ENCODE results near the gene LRRC14B. TPM values are rescaled to one million over a fixed set of nuclear protein-coding genes. Genes with fewer than 3 reads are reported as not detected.
"Not testable (repeated sequence)": the region's sequence is repeated elsewhere in the genome, so short reads cannot be mapped to it uniquely, and the experiment has no call there.

The LRRC14B gene
- total RNA-seq, 4 donors from 2014 or later = not detected

- DNase-seq = no peak
- Histone ChIP-seq H3K36me3 (no peaks in the 10 kb centered on the region), H3K4me1 (no peaks in the 10 kb centered on the region), H3K4me3 (no peak overlapping the region), H3K27me3 (no peaks in the 10 kb centered on the region), H3K9me3 (no peaks in the 10 kb centered on the region), H3K27ac (no peak overlapping the region)
- TF ChIP-seq CTCF (IDR thresholded peaks at IDR 0.05) (no peak), POLR2A (IDR thresholded peaks at IDR 0.05) (no peak)
- intact Hi-C loops (cut with DNase I; ENCODE audit: low total_unique reads) = no loop called here
Observed at GRCh38 chr5:228886-229285, 37.6 kb downstream of the LRRC14B start.

- Histone ChIP-seq H3K27ac (no peak overlapping the region), H3K27me3 (no peaks in the 10 kb centered on the region), H3K4me1 (no peaks in the 10 kb centered on the region), H3K9me3 (no peaks in the 10 kb centered on the region), H3K4me3 (no peak overlapping the region), H3K36me3 (no peaks in the 10 kb centered on the region)
- intact Hi-C loops (cut with DNase I; ENCODE audit: low total_unique reads) = no loop called here
- no peak for DNase-seq
- no peak for TF ChIP-seq CTCF (IDR thresholded peaks at IDR 0.05)
- no peak for TF ChIP-seq POLR2A (IDR thresholded peaks at IDR 0.05)
Observed at GRCh38 chr5:230711-231110, 39.4 kb downstream of the LRRC14B start.

- Histone ChIP-seq H3K4me1 (no peaks in the 10 kb centered on the region), H3K27me3 (no peaks in the 10 kb centered on the region), H3K4me3 (no peak overlapping the region), H3K36me3 (no peaks in the 10 kb centered on the region), H3K27ac (no peak overlapping the region), H3K9me3 (no peaks in the 10 kb centered on the region)
- DNase-seq = no peak
- intact Hi-C loops (cut with DNase I; ENCODE audit: low total_unique reads) = no loop called here
- TF ChIP-seq POLR2A (IDR thresholded peaks at IDR 0.05) (no peak), CTCF (IDR thresholded peaks at IDR 0.05) (no peak)
Observed at GRCh38 chr5:231661-232060, 40.4 kb downstream of the LRRC14B start.

- H3K4me3 ChIP-seq; H3K36me3 ChIP-seq; intact Hi-C loops (cut with DNase I; ENCODE audit: low total_unique reads); H3K27me3 ChIP-seq; H3K27ac ChIP-seq; DNase-seq; H3K4me1 ChIP-seq; H3K9me3 ChIP-seq: not testable (repeated sequence)
Observed at GRCh38 chr5:233426-233825, 42.1 kb downstream of the LRRC14B start.

- intact Hi-C loops (cut with DNase I; ENCODE audit: low total_unique reads) = no loop called here
- DNase-seq = no peak
- Histone ChIP-seq H3K27ac (no peak overlapping the region), H3K27me3 (no peaks in the 10 kb centered on the region), H3K36me3 (no peaks in the 10 kb centered on the region), H3K4me3 (no peak overlapping the region), H3K9me3 (no peaks in the 10 kb centered on the region), H3K4me1 (no peaks in the 10 kb centered on the region)
- TF ChIP-seq CTCF (IDR thresholded peaks at IDR 0.05) (no peak), POLR2A (IDR thresholded peaks at IDR 0.05) (no peak)
Observed at GRCh38 chr5:234450-234849, 43.2 kb downstream of the LRRC14B start.

- H3K4me3 ChIP-seq; H3K27ac ChIP-seq; DNase-seq; H3K4me1 ChIP-seq; H3K27me3 ChIP-seq; H3K9me3 ChIP-seq; H3K36me3 ChIP-seq; intact Hi-C loops (cut with DNase I; ENCODE audit: low total_unique reads): not testable (repeated sequence)
Observed at GRCh38 chr5:235527-235926, 44.2 kb downstream of the LRRC14B start.

GRCh38 chr5:237931-238330 is 46.6 kb downstream of the LRRC14B start:
- H3K4me1 ChIP-seq; H3K9me3 ChIP-seq; H3K27me3 ChIP-seq; DNase-seq; H3K4me3 ChIP-seq; H3K36me3 ChIP-seq; H3K27ac ChIP-seq; intact Hi-C loops (cut with DNase I; ENCODE audit: low total_unique reads): not testable (repeated sequence)

- not testable (repeated sequence) for H3K36me3 ChIP-seq
Observed at GRCh38 chr5:240550-240949, 49.3 kb downstream of the LRRC14B start.

GRCh38 chr5:241045-241669 is 49.9 kb downstream of the LRRC14B start:
- H3K4me1 ChIP-seq; DNase-seq; H3K4me3 ChIP-seq; H3K36me3 ChIP-seq; H3K9me3 ChIP-seq; H3K27me3 ChIP-seq; H3K27ac ChIP-seq; intact Hi-C loops (cut with DNase I; ENCODE audit: low total_unique reads): not testable (repeated sequence)

More at GRCh38 chr5:240550-240949, 49.3 kb downstream of the LRRC14B start:
- DNase-seq; intact Hi-C loops (cut with DNase I; ENCODE audit: low total_unique reads); H3K4me3 ChIP-seq; H3K4me1 ChIP-seq; H3K9me3 ChIP-seq; H3K27ac ChIP-seq; H3K27me3 ChIP-seq: not testable (repeated sequence)
